SK-N-SH (cell line): ENCODE data around the gene P3H3. TPM values are rescaled to one million over a fixed set of nuclear protein-coding genes. Genes with fewer than 3 reads are reported as not detected.

Experiments used
- CTCF ChIA-PET: fragments of 300-600, 350-600 bp; formaldehyde crosslinking; extraction: SDS; loops from one replicate; lab custom pipeline; 2021; lab: Yijun Ruan, JAX
- POLR2A ChIA-PET: fragments of 350-600 bp; sonication (Branson Sonifier 250); formaldehyde crosslinking; extraction: SDS; loops from one replicate; lab custom pipeline; 2020; ENCODE audit warnings: antibody characterized with exemption, inconsistent platforms; lab: Yijun Ruan, JAX
- DNase-seq: peaks from one replicate; pipeline ENCODE4 v3.0.0; 2012
- H2AFZ ChIP-seq: fragments of 200-600 bp; sonication (generic); 2 replicates; pipeline ENCODE4 v1.8.1; 2016; ENCODE audit warnings: antibody characterized with exemption, mild to moderate bottlenecking, low read depth
- H3F3A ChIP-seq: fragments of 200-600 bp; sonication (generic); replicated peaks from 2 replicates; pipeline ENCODE3; 2016; ENCODE audit warnings: antibody characterized with exemption, mild to moderate bottlenecking; ENCODE audit not compliant: insufficient read depth
- H3K27ac ChIP-seq, 2 experiments: fragments of 200-500 bp in 1 of 2; fragments of 200-600 bp in 1 of 2; sonication (Bioruptor generic) in 1 of 2; sonication (generic), shearing (Covaris generic) in 1 of 2; 2 replicates each; pipeline versions ENCODE4 v1.5.1 to v1.6.1; 2014 to 2016; ENCODE audit warnings: low read depth in 2 of 2, inconsistent platforms in 1 of 2, low read length in 1 of 2, mild to moderate bottlenecking in 1 of 2, mixed read lengths in 1 of 2
- H3K27me3 ChIP-seq: fragments of 200-600 bp; sonication (generic), shearing (Covaris generic); 2 replicates; pipeline ENCODE4 v1.6.1; 2016; ENCODE audit warnings: mixed run types; ENCODE audit not compliant: insufficient read depth
- H3K36me3 ChIP-seq, 2 experiments: fragments of 200-500 bp in 1 of 2; fragments of 200-600 bp in 1 of 2; sonication (Bioruptor generic) in 1 of 2; sonication (generic) in 1 of 2; replicated peaks in 1 of 2; 2 replicates each; pipeline versions ENCODE3 to v1.5.1; 2014 to 2016; ENCODE audit warnings: low read length in 1 of 2, mild to moderate bottlenecking in 1 of 2; ENCODE audit not compliant: insufficient read depth in 2 of 2, control insufficient read depth in 1 of 2
- H3K4me1 ChIP-seq, 2 experiments: fragments of 200-500 bp in 1 of 2; fragments of 200-600 bp in 1 of 2; sonication (Bioruptor generic) in 1 of 2; sonication (generic), shearing (Covaris generic) in 1 of 2; 2 replicates each; pipeline versions ENCODE4 v1.5.1 to v1.6.1; 2014 to 2016; ENCODE audit warnings: low read depth in 1 of 2, low read length in 1 of 2, mixed run types in 1 of 2; ENCODE audit not compliant: insufficient read depth in 2 of 2, control insufficient read depth in 1 of 2
- H3K4me2 ChIP-seq: fragments of 200-600 bp; sonication (generic), shearing (Covaris generic); 2 replicates; pipeline ENCODE4 v1.6.1; 2017; ENCODE audit warnings: mixed run types
- H3K4me3 ChIP-seq, 2 experiments: fragments of 200-500 bp in 1 of 2; fragments of 200-600 bp in 1 of 2; sonication (Bioruptor generic) in 1 of 2; sonication (generic), shearing (Covaris generic) in 1 of 2; 2 replicates each; pipeline versions ENCODE4 v1.5.1 to v1.8.1; 2014 to 2016; ENCODE audit warnings: low read depth in 2 of 2, inconsistent platforms in 1 of 2, low read length in 1 of 2, mild to moderate bottlenecking in 1 of 2, mixed read lengths in 1 of 2, moderate library complexity in 1 of 2
- H3K79me2 ChIP-seq: fragments of 200-600 bp; sonication (generic); 2 replicates; pipeline ENCODE4 v1.8.1; 2017; ENCODE audit warnings: mild to moderate bottlenecking; ENCODE audit not compliant: insufficient read depth
- H3K9ac ChIP-seq: fragments of 200-600 bp; sonication (generic); 2 replicates; pipeline ENCODE4 v1.6.1; 2017; ENCODE audit warnings: mixed run types
- H3K9me2 ChIP-seq: fragments of 200-600 bp; sonication (generic); 2 replicates; pipeline ENCODE4 v1.6.1; 2017; ENCODE audit warnings: mixed run types
- H3K9me3 ChIP-seq: fragments of 200-600 bp; sonication (generic); 2 replicates; pipeline ENCODE4 v1.6.1; 2017; ENCODE audit warnings: mixed run types, mild to moderate bottlenecking, moderate library complexity
- H4K20me1 ChIP-seq: fragments of 200-600 bp; sonication (generic); 2 replicates; pipeline ENCODE4 v1.6.1; 2017; ENCODE audit warnings: mild to moderate bottlenecking, mixed run types; ENCODE audit not compliant: insufficient read depth
- EP300 ChIP-seq, 2 experiments: IDR thresholded peaks; 2 replicates each; pipeline versions ENCODE4 v1.4.0 to v1.6.1; 2012; ENCODE audit warnings: borderline replicate concordance in 1 of 2, low read depth in 1 of 2, low read length in 1 of 2
- EZH2phosphoT487 ChIP-seq: fragments of 200-600 bp; sonication (generic); IDR thresholded peaks from 2 replicates; pipeline ENCODE4 v1.6.1; 2017; ENCODE audit warnings: low read depth, mixed run types, mild to moderate bottlenecking, antibody characterized with exemption, moderate library complexity, borderline replicate concordance
- FOSL2 ChIP-seq: IDR thresholded peaks from 2 replicates; pipeline ENCODE4 v1.4.0; 2012; ENCODE audit warnings: low read depth, mild to moderate bottlenecking, moderate library complexity, borderline replicate concordance
- GABPA ChIP-seq: IDR thresholded peaks from 2 replicates; pipeline ENCODE4 v1.4.0; 2012; ENCODE audit warnings: low read depth, mild to moderate bottlenecking
- NRF1 ChIP-seq: IDR thresholded peaks from 2 replicates; pipeline ENCODE4 v1.6.1; 2012; ENCODE audit warnings: low read depth, mild to moderate bottlenecking, low read length
- RCOR1 ChIP-seq: fragments of 150-350 bp; IDR thresholded peaks from 2 replicates; pipeline ENCODE4 v1.6.1; 2017; ENCODE audit warnings: antibody characterized with exemption, low read length
- SMC3 ChIP-seq: IDR thresholded peaks from 2 replicates; pipeline ENCODE4 v1.6.1; 2012; ENCODE audit warnings: low read depth, low read length, improper control_type of control experiment
- TCF12 ChIP-seq: IDR thresholded peaks from 2 replicates; pipeline ENCODE4 v1.4.0; 2012
- WGBS: methylation state at CpG from one replicate; pipeline ENCODE4 v1.1.6; 2017; ENCODE audit warnings: low lambda C conversion rate; 5-methylcytosine and 5-hydroxymethylcytosine counted together
- polyA plus RNA-seq, 3 experiments: library from polyadenylated mRNA; depleted of rRNA; stranded (reverse); fragments of >200 nt; gene quantifications; 2 replicates each; pipeline ENCODE4 v1.2.3, GENCODE V29; 2012
- TF ChIP-seq, protein P1 (sequence below): IDR thresholded peaks from 2 replicates; pipeline ENCODE4; 2012
- TF ChIP-seq, protein P2 (sequence below): fragments of 150-350 bp; IDR thresholded peaks from 2 replicates; pipeline ENCODE4 v1.6.1; 2016; ENCODE audit warnings: mild to moderate bottlenecking, low read depth, low read length
- TF ChIP-seq, protein P3 (sequence below): fragments of 200-600 bp; sonication (generic); IDR thresholded peaks from 2 replicates; pipeline ENCODE4 v1.6.1; 2017; ENCODE audit warnings: antibody characterized with exemption, mild to moderate bottlenecking, moderate library complexity

The P3H3 gene
- polyA plus RNA-seq, 1 of the 3 experiments (the other 2 are of a cell fraction), result 74.6 TPM

DNA sequence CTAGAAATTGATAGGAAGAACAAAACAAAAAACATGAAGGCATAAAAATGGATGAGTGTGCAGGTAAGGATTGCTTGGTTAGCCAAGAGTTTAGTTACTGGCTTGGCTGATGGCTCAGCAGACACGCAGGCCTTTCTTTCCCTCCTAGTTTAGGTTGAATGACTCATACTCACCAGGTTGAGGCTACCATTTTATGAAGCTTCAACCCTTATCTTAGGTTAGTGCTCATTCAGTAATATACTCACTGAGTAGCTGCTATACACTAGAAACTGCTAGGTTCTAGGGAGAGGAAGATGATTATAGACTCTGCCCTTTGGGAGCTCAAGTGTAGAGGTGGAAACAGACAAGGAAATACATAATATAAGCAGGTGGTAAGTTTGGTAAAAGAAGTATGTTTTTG, 6.0 kb downstream of the P3H3 start:
- ChIA-PET POLR2A (interaction anchor here (0.9 kb wide), 1 partner anchor 81 kb away, joined by 3 read pairs; the partner anchor contains the start of gene MLF2), CTCF (interaction anchor here (0.9 to 14.1 kb wide), 9 partner anchors 10 to 266 kb away, joined by 3 to 225 read pairs (median 6); partner anchors contain the start of genes CDCA3, GNB3, GPR162 and MLF2)
- Histone ChIP-seq H3K9me3 (no peaks in the 10 kb centered on the region), H3K27me3 (no peaks in the 10 kb centered on the region), H3K9ac (no peak overlapping the region), H3K4me3 (no peak overlapping the region), H3K36me3 (peaks cover 40 to 68% of the 10 kb centered on the region in 2 experiments), H3K4me2 (no peak overlapping the region), H2AFZ (no peak overlapping the region), H3K9me2 (no peaks in the 10 kb centered on the region), H3K4me1 (peaks cover 0 to 11% of the 10 kb centered on the region in 2 experiments; a peak in 1 of 4 replicates), H4K20me1 (0 out of 2 replicates have a peak, but pooled peaks cover 11% of the 10 kb centered on the region), H3F3A (no peaks in the 10 kb centered on the region), H3K79me2 (peaks cover 17% of the 10 kb centered on the region), H3K27ac (no peak overlapping the region)
- WGBS, result 100% methylated on average over 1 of the region's 1 CpG
- no peak for DNase-seq
- TF ChIP-seq FOSL2 (no peak), SMC3 (no peak)

DNA sequence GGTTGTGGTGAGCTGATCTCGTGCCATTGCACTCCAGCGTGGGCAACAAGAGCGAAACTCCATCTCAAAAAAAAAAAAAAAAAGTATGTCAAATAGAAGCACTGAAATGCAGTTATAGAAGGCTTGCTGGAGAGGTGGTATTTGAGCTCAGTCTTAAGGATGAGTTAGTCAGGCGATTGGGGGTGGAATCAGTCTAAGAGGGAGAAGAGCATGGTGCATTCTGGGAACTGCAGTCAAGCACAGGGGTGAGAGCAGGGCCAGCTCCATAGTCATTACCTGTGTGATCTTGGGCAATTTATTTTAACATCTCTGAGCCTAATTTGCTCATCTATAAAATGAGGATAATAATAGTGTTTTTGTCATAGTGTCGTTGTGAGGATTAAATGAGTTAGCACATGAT, 6.7 kb downstream of the P3H3 start:
- H3K4me1 ChIP-seq, result peaks cover 0 to 7% of the 10 kb centered on the region in 2 experiments; a peak in 1 of 4 replicates
- DNase-seq, result no peak
- no peak overlapping the region for H3K27ac ChIP-seq
- H3K9ac ChIP-seq, result no peak overlapping the region
- CTCF ChIA-PET, result interaction anchor here (0.9 to 14.1 kb wide), 11 partner anchors 11 to 267 kb away, joined by 3 to 225 read pairs (median 6); partner anchors contain the start of genes CDCA3, GNB3, GPR162 and MLF2
- H3K36me3 ChIP-seq, result peaks cover 40 to 74% of the 10 kb centered on the region in 2 experiments
- WGBS, result 89% methylated on average over 5 of the region's 5 CpGs
- H3K27me3 ChIP-seq, result no peaks in the 10 kb centered on the region
- no peaks in the 10 kb centered on the region for H3K9me2 ChIP-seq
- no peak overlapping the region for H3K4me2 ChIP-seq
- H3F3A ChIP-seq, result no peaks in the 10 kb centered on the region
- H3K9me3 ChIP-seq, result no peaks in the 10 kb centered on the region
- POLR2A ChIA-PET, result interaction anchor here (0.6 to 1.4 kb wide), 3 partner anchors 18 to 646 kb away, joined by 3 read pairs; partner anchors contain the start of gene MLF2
- H3K4me3 ChIP-seq, result no peak overlapping the region
- TF ChIP-seq, protein P1, sequence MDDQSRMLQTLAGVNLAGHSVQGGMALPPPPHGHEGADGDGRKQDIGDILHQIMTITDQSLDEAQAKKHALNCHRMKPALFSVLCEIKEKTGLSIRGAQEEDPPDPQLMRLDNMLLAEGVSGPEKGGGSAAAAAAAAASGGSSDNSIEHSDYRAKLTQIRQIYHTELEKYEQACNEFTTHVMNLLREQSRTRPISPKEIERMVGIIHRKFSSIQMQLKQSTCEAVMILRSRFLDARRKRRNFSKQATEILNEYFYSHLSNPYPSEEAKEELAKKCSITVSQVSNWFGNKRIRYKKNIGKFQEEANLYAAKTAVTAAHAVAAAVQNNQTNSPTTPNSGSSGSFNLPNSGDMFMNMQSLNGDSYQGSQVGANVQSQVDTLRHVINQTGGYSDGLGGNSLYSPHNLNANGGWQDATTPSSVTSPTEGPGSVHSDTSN, result no peak
- TF ChIP-seq, protein P2, sequence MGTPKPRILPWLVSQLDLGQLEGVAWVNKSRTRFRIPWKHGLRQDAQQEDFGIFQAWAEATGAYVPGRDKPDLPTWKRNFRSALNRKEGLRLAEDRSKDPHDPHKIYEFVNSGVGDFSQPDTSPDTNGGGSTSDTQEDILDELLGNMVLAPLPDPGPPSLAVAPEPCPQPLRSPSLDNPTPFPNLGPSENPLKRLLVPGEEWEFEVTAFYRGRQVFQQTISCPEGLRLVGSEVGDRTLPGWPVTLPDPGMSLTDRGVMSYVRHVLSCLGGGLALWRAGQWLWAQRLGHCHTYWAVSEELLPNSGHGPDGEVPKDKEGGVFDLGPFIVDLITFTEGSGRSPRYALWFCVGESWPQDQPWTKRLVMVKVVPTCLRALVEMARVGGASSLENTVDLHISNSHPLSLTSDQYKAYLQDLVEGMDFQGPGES, result no peak
- no peak for TF ChIP-seq RCOR1
- TF ChIP-seq GABPA, result no peak
- no peak for TF ChIP-seq SMC3
- TF ChIP-seq EZH2phosphoT487, result no peak
- TF ChIP-seq, protein P3, sequence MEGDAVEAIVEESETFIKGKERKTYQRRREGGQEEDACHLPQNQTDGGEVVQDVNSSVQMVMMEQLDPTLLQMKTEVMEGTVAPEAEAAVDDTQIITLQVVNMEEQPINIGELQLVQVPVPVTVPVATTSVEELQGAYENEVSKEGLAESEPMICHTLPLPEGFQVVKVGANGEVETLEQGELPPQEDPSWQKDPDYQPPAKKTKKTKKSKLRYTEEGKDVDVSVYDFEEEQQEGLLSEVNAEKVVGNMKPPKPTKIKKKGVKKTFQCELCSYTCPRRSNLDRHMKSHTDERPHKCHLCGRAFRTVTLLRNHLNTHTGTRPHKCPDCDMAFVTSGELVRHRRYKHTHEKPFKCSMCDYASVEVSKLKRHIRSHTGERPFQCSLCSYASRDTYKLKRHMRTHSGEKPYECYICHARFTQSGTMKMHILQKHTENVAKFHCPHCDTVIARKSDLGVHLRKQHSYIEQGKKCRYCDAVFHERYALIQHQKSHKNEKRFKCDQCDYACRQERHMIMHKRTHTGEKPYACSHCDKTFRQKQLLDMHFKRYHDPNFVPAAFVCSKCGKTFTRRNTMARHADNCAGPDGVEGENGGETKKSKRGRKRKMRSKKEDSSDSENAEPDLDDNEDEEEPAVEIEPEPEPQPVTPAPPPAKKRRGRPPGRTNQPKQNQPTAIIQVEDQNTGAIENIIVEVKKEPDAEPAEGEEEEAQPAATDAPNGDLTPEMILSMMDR, result no peak
- no peak for TF ChIP-seq EP300 (IDR thresholded peaks at IDR 0.05; ENCODE audit: borderline replicate concordance in 1 of 2, low read depth in 1 of 2, low read length in 1 of 2)
- TF ChIP-seq NRF1, result no peak
- TF ChIP-seq TCF12, result no peak
- H3K79me2 ChIP-seq, result peaks cover 12% of the 10 kb centered on the region
- H4K20me1 ChIP-seq, result 0 out of 2 replicates have a peak, but pooled peaks cover 11% of the 10 kb centered on the region
- no peak overlapping the region for H2AFZ ChIP-seq
